OCI-LY1 (cell line): ENCODE results near the gene FAM221A.

ENCODE experiments used
- H2AFZ ChIP-seq: fragments of 200-600 bp; sonication (generic), shearing (Covaris generic); 2 replicates; pipeline ENCODE4 v1.6.0; 2014; ENCODE audit warnings: antibody characterized with exemption, mild to moderate bottlenecking, low read length
- H3F3A ChIP-seq: fragments of 200-600 bp; sonication (generic), shearing (Covaris generic); 2 replicates; pipeline ENCODE4 v1.6.0; 2014; ENCODE audit warnings: mild to moderate bottlenecking, antibody characterized with exemption, low read length, moderate library complexity; ENCODE audit not compliant: insufficient read depth
- H3K27ac ChIP-seq: fragments of 200-600 bp; sonication (generic); 2 replicates; pipeline ENCODE4 v1.5.1; 2014; ENCODE audit warnings: low read length, mixed run types, mild to moderate bottlenecking, low read depth; ENCODE audit not compliant: poor library complexity, severe bottlenecking
- H3K27me3 ChIP-seq: fragments of 200-600 bp; sonication (generic); 2 replicates; pipeline ENCODE4 v1.6.0; 2014; ENCODE audit warnings: antibody characterized with exemption, mild to moderate bottlenecking, low read length, moderate library complexity; ENCODE audit not compliant: insufficient read depth
- H3K36me3 ChIP-seq: fragments of 200-600 bp; sonication (generic); 2 replicates; pipeline ENCODE4 v1.6.1; 2014; ENCODE audit warnings: mild to moderate bottlenecking, antibody characterized with exemption, low read length, moderate library complexity, mixed read lengths; ENCODE audit not compliant: insufficient read depth
- H3K4me1 ChIP-seq: fragments of 200-600 bp; sonication (generic); 2 replicates; pipeline ENCODE4 v1.5.1; 2014; ENCODE audit warnings: mild to moderate bottlenecking, low read length, moderate library complexity; ENCODE audit not compliant: insufficient read depth, severe bottlenecking
- H3K4me2 ChIP-seq: fragments of 200-600 bp; sonication (generic), shearing (Covaris generic); 2 replicates; pipeline ENCODE4 v1.6.1; 2014; ENCODE audit warnings: low read length
- H3K4me3 ChIP-seq: fragments of 200-600 bp; sonication (generic); 2 replicates; pipeline ENCODE4 v1.5.1; 2014; ENCODE audit warnings: low read length, low read depth, mild to moderate bottlenecking, mixed read lengths; ENCODE audit not compliant: poor library complexity, severe bottlenecking
- H3K79me2 ChIP-seq: fragments of 200-600 bp; shearing (Covaris generic); 2 replicates; pipeline ENCODE4 v1.6.1; 2016; ENCODE audit warnings: mixed run types, low read length, mixed read lengths; ENCODE audit not compliant: insufficient read depth
- H3K9ac ChIP-seq: fragments of 200-600 bp; sonication (generic), shearing (Covaris generic); 2 replicates; pipeline ENCODE4 v1.6.1; 2014; ENCODE audit warnings: mild to moderate bottlenecking, low read length, mixed read lengths
- H3K9me2 ChIP-seq: fragments of 200-600 bp; sonication (generic), shearing (Covaris generic); 2 replicates; pipeline ENCODE4 v1.6.1; 2014; ENCODE audit warnings: low read depth, mild to moderate bottlenecking, low read length, mixed read lengths
- H3K9me3 ChIP-seq: fragments of 200-600 bp; shearing (Covaris generic); 2 replicates; pipeline ENCODE4 v1.6.1; 2014; ENCODE audit warnings: low read length, mixed read lengths
- H4K20me1 ChIP-seq: fragments of 200-600 bp; sonication (generic), shearing (Covaris generic); 2 replicates; pipeline ENCODE4 v1.6.0; 2016; ENCODE audit warnings: mild to moderate bottlenecking, low read length; ENCODE audit not compliant: insufficient read depth
- CTCF ChIP-seq: fragments of 200-600 bp; sonication (generic), shearing (Covaris generic); IDR thresholded peaks from 2 replicates; pipeline ENCODE4 v1.5.1; 2017; ENCODE audit warnings: mild to moderate bottlenecking, antibody characterized with exemption, low read length, moderate library complexity, mixed read lengths
- EZH2 ChIP-seq: fragments of 200-600 bp; sonication (generic), shearing (Covaris generic); IDR thresholded peaks from 2 replicates; pipeline ENCODE4 v1.8.0; 2017; ENCODE audit warnings: borderline replicate concordance, mixed run types, mild to moderate bottlenecking, antibody characterized with exemption, low read length, moderate library complexity, mixed read lengths

The FAM221A gene

GRCh38 chr7:23662984-23663313, 17.1 kb upstream of the FAM221A start:
- no peak overlapping the region for H2AFZ ChIP-seq
- H3K79me2 ChIP-seq = no peaks in the 10 kb centered on the region
- H3K9ac ChIP-seq = no peak overlapping the region
- no peak overlapping the region for H3K4me2 ChIP-seq
- H3K9me3 ChIP-seq = peaks cover 14% of the 10 kb centered on the region; the same call in 1 of the 2 replicates
- H3K27me3 ChIP-seq = 0 out of 2 replicates have a peak, but pooled peaks cover 3% of the 10 kb centered on the region
- no peaks in the 10 kb centered on the region for H3K4me1 ChIP-seq
- no peaks in the 10 kb centered on the region; the same call in 1 of the 2 replicates for H3K36me3 ChIP-seq
- no peak overlapping the region for H3K4me3 ChIP-seq
- TF ChIP-seq EZH2 (no peak), CTCF (no peak)
- no peaks in the 10 kb centered on the region for H4K20me1 ChIP-seq
- H3K27ac ChIP-seq = no peak overlapping the region
- no peaks in the 10 kb centered on the region for H3K9me2 ChIP-seq
- H3F3A ChIP-seq = no peaks in the 10 kb centered on the region

GRCh38 chr7:23664122-23664521, 15.9 kb upstream of the FAM221A start:
- Histone ChIP-seq H3K9ac (no peak overlapping the region), H3F3A (no peaks in the 10 kb centered on the region), H3K36me3 (no peaks in the 10 kb centered on the region), H3K4me2 (no peak overlapping the region), H3K4me1 (no peaks in the 10 kb centered on the region), H3K27me3 (0 out of 2 replicates have a peak, but pooled peaks cover 3% of the 10 kb centered on the region), H2AFZ (no peak overlapping the region), H3K9me2 (no peaks in the 10 kb centered on the region), H3K27ac (no peak overlapping the region), H3K9me3 (peaks cover 8% of the 10 kb centered on the region; the same call in 1 of the 2 replicates), H3K79me2 (no peaks in the 10 kb centered on the region), H3K4me3 (no peak overlapping the region), H4K20me1 (no peaks in the 10 kb centered on the region)
- TF ChIP-seq CTCF (no peak), EZH2 (no peak)

- no peak for TF ChIP-seq CTCF
- no peak overlapping the region for H2AFZ ChIP-seq
- H3K4me2 ChIP-seq = no peak overlapping the region
- H4K20me1 ChIP-seq = no peaks in the 10 kb centered on the region
- H3K9me3 ChIP-seq = peaks cover 16% of the 10 kb centered on the region
- no peak overlapping the region for H3K27ac ChIP-seq
- no peaks in the 10 kb centered on the region for H3K9me2 ChIP-seq
- no peak overlapping the region for H3K4me3 ChIP-seq
- H3K4me1 ChIP-seq = no peaks in the 10 kb centered on the region
- no peaks in the 10 kb centered on the region for H3K79me2 ChIP-seq
- peaks cover 6% of the 10 kb centered on the region; the same call in 1 of the 2 replicates for H3K27me3 ChIP-seq
- H3K36me3 ChIP-seq = no peaks in the 10 kb centered on the region
- H3K9ac ChIP-seq = no peak overlapping the region
- H3F3A ChIP-seq = no peaks in the 10 kb centered on the region
Measured at GRCh38 chr7:23672033-23672432, 8.0 kb upstream of the FAM221A start.
